Subcutaneous adipose tissue (tissue), 4 donors: ENCODE data around the gene AUTS2. TPM values are rescaled to one million over a fixed set of nuclear protein-coding genes. Genes with fewer than 3 reads are reported as not detected.

ENCODE experiments used
- total RNA-seq, 4 donors: library from RNA; depleted of rRNA; stranded (reverse); fragments of >200 nt; gene quantifications; one replicate each; pipeline ENCODE4 v1.1.0, GENCODE V29; 2016
- TF ChIP-seq, protein P1 (sequence below): fragments of 450-650 bp; IDR thresholded peaks from one replicate; pipeline ENCODE4 v1.5.1; 2016; ENCODE audit warnings: low read depth, mild to moderate bottlenecking, control low read depth, antibody characterized with exemption, moderate library complexity

Gene AUTS2
- total RNA-seq, 4 donors from 2014 or later, result 22.4 to 46.9 (median 27.4) TPM

- TF ChIP-seq, protein P1, sequence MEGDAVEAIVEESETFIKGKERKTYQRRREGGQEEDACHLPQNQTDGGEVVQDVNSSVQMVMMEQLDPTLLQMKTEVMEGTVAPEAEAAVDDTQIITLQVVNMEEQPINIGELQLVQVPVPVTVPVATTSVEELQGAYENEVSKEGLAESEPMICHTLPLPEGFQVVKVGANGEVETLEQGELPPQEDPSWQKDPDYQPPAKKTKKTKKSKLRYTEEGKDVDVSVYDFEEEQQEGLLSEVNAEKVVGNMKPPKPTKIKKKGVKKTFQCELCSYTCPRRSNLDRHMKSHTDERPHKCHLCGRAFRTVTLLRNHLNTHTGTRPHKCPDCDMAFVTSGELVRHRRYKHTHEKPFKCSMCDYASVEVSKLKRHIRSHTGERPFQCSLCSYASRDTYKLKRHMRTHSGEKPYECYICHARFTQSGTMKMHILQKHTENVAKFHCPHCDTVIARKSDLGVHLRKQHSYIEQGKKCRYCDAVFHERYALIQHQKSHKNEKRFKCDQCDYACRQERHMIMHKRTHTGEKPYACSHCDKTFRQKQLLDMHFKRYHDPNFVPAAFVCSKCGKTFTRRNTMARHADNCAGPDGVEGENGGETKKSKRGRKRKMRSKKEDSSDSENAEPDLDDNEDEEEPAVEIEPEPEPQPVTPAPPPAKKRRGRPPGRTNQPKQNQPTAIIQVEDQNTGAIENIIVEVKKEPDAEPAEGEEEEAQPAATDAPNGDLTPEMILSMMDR, result no peak
Measured at GRCh38 chr7:70435634-70436033, 837.4 kb downstream of the AUTS2 start.

DNA sequence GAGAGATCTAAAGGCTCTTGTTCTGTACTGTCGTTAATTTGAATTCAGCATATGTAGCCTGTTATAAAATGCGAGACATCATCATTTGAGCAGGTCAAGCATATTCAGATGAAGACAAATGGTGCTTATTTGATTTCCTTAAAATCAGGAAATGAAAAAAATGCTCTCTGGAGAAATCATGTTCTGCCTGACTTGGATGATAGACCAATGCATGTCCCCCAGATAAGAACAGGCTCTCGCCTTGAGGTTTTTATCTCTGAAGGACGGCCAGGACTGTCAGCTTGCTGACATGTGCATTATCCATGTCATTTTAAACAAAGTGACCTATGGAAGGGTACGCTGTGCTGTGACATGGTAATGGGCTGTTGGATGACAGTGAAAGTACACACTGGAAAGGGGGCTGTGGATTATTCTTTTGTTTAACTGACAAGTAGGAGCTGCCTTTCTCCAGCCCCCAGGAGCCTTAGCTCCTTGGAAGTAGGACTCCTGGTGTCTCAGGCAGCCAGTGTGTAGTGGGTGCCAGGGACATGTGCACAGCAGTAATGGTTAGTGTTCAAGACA is 838.6 kb downstream of the AUTS2 start:
- TF ChIP-seq, protein P1, result no peak

GRCh38 chr7:70439651-70440050 is 841.4 kb downstream of the AUTS2 start:
- TF ChIP-seq, protein P1, result no peak

DNA sequence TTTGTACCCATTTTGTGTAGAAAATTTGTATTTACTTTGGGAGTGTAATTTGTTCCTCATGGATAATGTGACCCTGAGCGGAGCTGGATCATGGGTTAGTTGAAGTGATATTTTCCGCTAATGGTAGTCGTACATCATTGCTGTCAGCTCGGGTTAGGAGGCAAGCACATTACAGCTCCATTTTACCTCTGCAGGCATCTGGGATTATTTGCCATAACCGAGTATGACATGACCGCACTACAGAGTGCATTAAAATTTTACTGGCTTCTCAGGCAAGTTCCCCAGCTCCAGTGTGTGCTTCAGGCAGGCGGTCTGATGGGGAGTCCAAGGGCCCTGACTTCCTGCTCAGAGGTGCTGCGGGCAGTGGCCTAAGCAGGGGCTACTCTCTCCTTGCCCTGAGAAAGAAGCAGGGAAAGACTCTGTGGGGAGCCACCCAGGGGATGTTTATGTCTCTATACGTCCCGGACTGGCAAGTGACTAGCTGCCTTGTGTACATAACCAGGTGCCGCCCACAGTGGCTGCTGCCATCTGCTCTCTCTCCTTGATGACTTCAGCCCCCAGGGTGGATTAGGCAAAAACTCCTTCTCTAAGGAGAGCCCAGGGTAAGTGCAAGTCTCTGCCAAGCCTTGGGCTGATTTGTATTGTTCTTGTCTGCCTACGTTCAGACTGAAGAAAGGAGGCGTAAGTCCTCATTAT is 848.3 kb downstream of the AUTS2 start:
- TF ChIP-seq, protein P1, result no peak

GRCh38 chr7:70448312-70448906 is 850.1 kb downstream of the AUTS2 start:
- TF ChIP-seq, protein P1, result no peak

DNA sequence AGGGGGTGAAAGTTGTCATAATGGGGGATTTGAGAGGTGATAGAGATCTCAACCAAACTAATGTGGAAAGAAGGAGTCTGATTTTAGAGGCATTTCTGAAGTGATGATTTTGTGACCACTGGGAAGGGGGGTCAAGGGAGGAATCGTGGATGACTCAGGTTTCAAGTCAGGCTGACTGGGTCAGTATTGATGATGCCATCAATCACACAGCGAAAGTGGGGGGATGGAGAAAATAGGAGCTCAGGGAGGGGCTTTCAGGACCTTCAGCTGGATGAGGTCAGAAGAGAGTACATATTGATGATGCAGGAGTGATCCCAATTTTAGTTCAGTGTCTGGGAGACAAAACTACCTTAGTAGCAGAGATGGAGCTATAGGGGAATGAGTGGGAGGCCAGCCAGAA is 852.5 kb downstream of the AUTS2 start:
- TF ChIP-seq, protein P1, result no peak

DNA sequence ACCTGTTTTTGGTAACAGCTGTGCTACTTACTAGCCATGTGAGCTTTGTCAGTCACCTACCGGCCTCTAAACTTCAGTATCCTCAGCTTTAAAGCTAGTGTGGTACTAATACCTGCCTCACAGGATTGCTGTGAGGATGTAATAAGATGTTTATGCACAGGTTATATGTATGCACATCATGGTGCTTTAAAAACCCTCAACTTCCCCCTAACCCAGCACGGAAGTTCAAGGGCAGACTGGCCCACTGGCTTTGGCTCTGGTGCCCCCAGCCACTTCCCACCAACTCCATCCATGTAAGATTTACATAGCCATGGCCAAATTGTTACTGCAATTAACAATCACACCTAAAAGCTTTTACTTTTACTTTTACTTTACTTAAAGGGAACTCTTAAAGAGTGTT is 857.6 kb downstream of the AUTS2 start:
- TF ChIP-seq, protein P1, result no peak
